H1 (cell line): Measurements from ENCODE around the gene SLC4A8. TPM values are rescaled to one million over a fixed set of nuclear protein-coding genes. Genes with fewer than 3 reads are reported as not detected.

Experiments used
- CTCF ChIA-PET: fragments of 300-600 bp; sonication (Branson Sonifier 250); formaldehyde crosslinking; loops from one replicate; lab custom pipeline; 2021; ENCODE audit not compliant: partially characterized antibody; lab: Charles Lee
- POLR2A ChIA-PET: fragments of 300-600 bp; sonication (Branson Sonifier 250); formaldehyde crosslinking; loops from one replicate; lab custom pipeline; 2021; ENCODE audit warnings: inconsistent platforms; ENCODE audit not compliant: partially characterized antibody; lab: Charles Lee
- DNase-seq, 2 experiments: peaks; one replicate each; pipeline versions ENCODE4 v3.0.0 to v3.0.0-alpha.2; 2010 to 2022; ENCODE audit warnings: low spot score in 2 of 2, low read depth in 1 of 2, mixed read lengths in 1 of 2
- FAIRE-seq: peaks from 2 replicates; lab custom pipeline; 2011; peaks lifted over from hg19 to GRCh38; lab: Jason Lieb, UNC
- H2AFZ ChIP-seq: 2 replicates; pipeline ENCODE4 v1.8.1; 2012; ENCODE audit warnings: low read length, inconsistent platforms
- H2AK5ac ChIP-seq: 2 replicates; pipeline ENCODE4 v1.6.1; 2013; ENCODE audit warnings: low read depth, low read length
- H2BK120ac ChIP-seq: replicated peaks from 2 replicates; pipeline ENCODE3; 2013; ENCODE audit warnings: low read depth, low read length, inconsistent platforms
- H2BK12ac ChIP-seq: 2 replicates; pipeline ENCODE4 v1.6.1; 2013; ENCODE audit warnings: low read depth, low read length
- H2BK15ac ChIP-seq: 2 replicates; pipeline ENCODE4 v1.6.1; 2013; ENCODE audit warnings: low read length
- H2BK20ac ChIP-seq: 2 replicates; pipeline ENCODE4 v1.6.1; 2013; ENCODE audit warnings: low read length
- H2BK5ac ChIP-seq: 2 replicates; pipeline ENCODE4 v1.6.1; 2013; ENCODE audit warnings: low read depth, low read length
- H3K14ac ChIP-seq: 2 replicates; pipeline ENCODE4 v1.6.1; 2013; ENCODE audit warnings: inconsistent platforms; ENCODE audit not compliant: insufficient read length
- H3K18ac ChIP-seq: 2 replicates; pipeline ENCODE4 v1.6.1; 2013; ENCODE audit warnings: low read length; ENCODE audit errors: extremely low read depth
- H3K23ac ChIP-seq: 2 replicates; pipeline ENCODE4 v1.6.1; 2013; ENCODE audit warnings: inconsistent platforms; ENCODE audit not compliant: insufficient read length
- H3K23me2 ChIP-seq: 2 replicates; pipeline ENCODE4 v1.6.1; 2013; ENCODE audit warnings: low read depth, low read length
- H3K27ac ChIP-seq: 2 replicates; pipeline ENCODE4 v1.6.1; 2011; ENCODE audit warnings: low read depth, low read length, inconsistent platforms
- H3K27me3 ChIP-seq, 4 experiments: replicated peaks in 1 of 4; 1 replicate in 1 of 4; 2 replicates in 3 of 4; pipeline versions ENCODE4 v1.6.1 to v1.8.1; 2011 to 2013; ENCODE audit warnings: low read length in 3 of 4, mild to moderate bottlenecking in 3 of 4, inconsistent platforms in 2 of 4, mixed read lengths in 2 of 4, moderate library complexity in 1 of 4; ENCODE audit not compliant: control insufficient read depth in 3 of 4, insufficient read depth in 3 of 4; ENCODE audit errors: extremely low read depth in 1 of 4
- H3K36me3 ChIP-seq, 4 experiments: 2 replicates each; pipeline versions ENCODE4 v1.6.1 to v1.8.1; 2011 to 2013; ENCODE audit warnings: mild to moderate bottlenecking in 4 of 4, low read length in 3 of 4, moderate library complexity in 2 of 4, control low read depth in 1 of 4, inconsistent platforms in 1 of 4; ENCODE audit not compliant: insufficient read depth in 4 of 4, control insufficient read depth in 2 of 4
- H3K4ac ChIP-seq: replicated peaks from 2 replicates; pipeline ENCODE3; 2013; ENCODE audit warnings: low read length, low read depth, mixed read lengths, inconsistent platforms; ENCODE audit not compliant: insufficient read length
- H3K4me1 ChIP-seq, 4 experiments: replicated peaks in 1 of 4; 1 replicate in 1 of 4; 2 replicates in 3 of 4; pipeline versions ENCODE4 v1.6.1 to v1.8.1; 2011 to 2013; ENCODE audit warnings: low read length in 3 of 4, inconsistent platforms in 2 of 4, mixed read lengths in 1 of 4; ENCODE audit not compliant: insufficient read depth in 4 of 4, control insufficient read depth in 3 of 4
- H3K4me2 ChIP-seq, 2 experiments: 2 replicates each; pipeline versions ENCODE4 v1.6.1 to v1.8.1; 2011 to 2013; ENCODE audit warnings: low read depth in 2 of 2, low read length in 2 of 2, control low read depth in 1 of 2, inconsistent platforms in 1 of 2, mild to moderate bottlenecking in 1 of 2; ENCODE audit not compliant: insufficient read depth in 1 of 2
- H3K4me3 ChIP-seq, 4 experiments: fragments of 200-600, 300-600 bp in 1 of 4; sonication (generic), shearing (Covaris generic), sonication (Bioruptor Twin) in 1 of 4; 2 replicates each; pipeline versions ENCODE4 v1.5.1 to v1.8.1; 2011 to 2016; ENCODE audit warnings: low read length in 4 of 4, low read depth in 3 of 4, control low read depth in 2 of 4, inconsistent platforms in 2 of 4, mild to moderate bottlenecking in 2 of 4, mixed read lengths in 1 of 4, moderate library complexity in 1 of 4; ENCODE audit not compliant: insufficient read depth in 2 of 4; ENCODE audit errors: extremely low read depth in 1 of 4
- H3K56ac ChIP-seq: replicated peaks from 2 replicates; pipeline ENCODE3; 2013; ENCODE audit warnings: low read depth, mild to moderate bottlenecking, mixed read lengths, low read length, inconsistent platforms; ENCODE audit not compliant: insufficient read length
- H3K79me1 ChIP-seq: 2 replicates; pipeline ENCODE4 v1.6.1; 2013; ENCODE audit warnings: low read depth, low read length, control low read depth
- H3K79me2 ChIP-seq, 2 experiments: 2 replicates each; pipeline versions ENCODE4 v1.6.1 to v1.8.1; 2012 to 2013; ENCODE audit warnings: low read length in 2 of 2, mild to moderate bottlenecking in 2 of 2, inconsistent platforms in 1 of 2; ENCODE audit not compliant: insufficient read depth in 2 of 2, control insufficient read depth in 1 of 2
- H3K9ac ChIP-seq, 4 experiments: replicated peaks in 1 of 4; 1 replicate in 1 of 4; 2 replicates in 3 of 4; pipeline versions ENCODE4 v1.6.1 to v1.8.1; 2011 to 2013; ENCODE audit warnings: low read depth in 3 of 4, low read length in 3 of 4, control low read depth in 2 of 4, mild to moderate bottlenecking in 2 of 4, moderate library complexity in 2 of 4, inconsistent platforms in 1 of 4; ENCODE audit errors: extremely low read depth in 1 of 4
- H3K9me3 ChIP-seq, 2 experiments: 2 replicates each; pipeline versions ENCODE4 v1.6.1 to v1.8.1; 2012 to 2013; ENCODE audit warnings: mild to moderate bottlenecking in 2 of 2, moderate library complexity in 2 of 2, control low read depth in 1 of 2, inconsistent platforms in 1 of 2, low read depth in 1 of 2, low read length in 1 of 2, mixed read lengths in 1 of 2; ENCODE audit not compliant: insufficient read depth in 2 of 2
- H4K20me1 ChIP-seq, 2 experiments: replicated peaks in 1 of 2; 2 replicates each; pipeline versions ENCODE3 to v1.8.1; 2011 to 2013; ENCODE audit warnings: inconsistent platforms in 2 of 2, low read length in 2 of 2, mild to moderate bottlenecking in 1 of 2; ENCODE audit not compliant: insufficient read depth in 2 of 2, control insufficient read depth in 1 of 2
- H4K5ac ChIP-seq: 2 replicates; pipeline ENCODE4 v1.6.1; 2013; ENCODE audit warnings: low read length, low read depth, mixed read lengths, inconsistent platforms; ENCODE audit not compliant: insufficient read length
- H4K8ac ChIP-seq: 2 replicates; pipeline ENCODE4 v1.8.0; 2013; ENCODE audit warnings: mild to moderate bottlenecking, moderate library complexity, low read length, inconsistent platforms; ENCODE audit not compliant: insufficient read depth; ENCODE audit errors: extremely low read depth
- H4K91ac ChIP-seq: replicated peaks from 2 replicates; pipeline ENCODE3; 2013; ENCODE audit warnings: low read length, mixed read lengths, inconsistent platforms; ENCODE audit not compliant: insufficient read length
- ATF2 ChIP-seq: IDR thresholded peaks from 2 replicates; pipeline ENCODE4 v1.6.1; 2012; ENCODE audit warnings: low read length, inconsistent platforms
- CBX8 ChIP-seq: fragments of 300-800, 300-1000 bp; sonication (generic); IDR thresholded peaks from 2 replicates; pipeline ENCODE4 v1.7.1; 2016; ENCODE audit warnings: low read depth, low read length, borderline replicate concordance
- E2F6 ChIP-seq: IDR thresholded peaks from 2 replicates; pipeline ENCODE4 v1.6.1; 2012; ENCODE audit warnings: inconsistent platforms
- MAX ChIP-seq: IDR thresholded peaks from 2 replicates; pipeline ENCODE4 v1.6.1; 2012; ENCODE audit warnings: inconsistent platforms
- SUZ12 ChIP-seq: fragments of 200-600 bp; sonication (generic); IDR thresholded peaks from 2 replicates; pipeline ENCODE4 v1.6.1; 2012; ENCODE audit warnings: mild to moderate bottlenecking, inconsistent platforms, low read length, moderate library complexity, mixed read lengths
- TBP ChIP-seq: IDR thresholded peaks from 2 replicates; pipeline ENCODE4 v1.6.1; 2011; ENCODE audit warnings: low read depth, low read length, improper control_type of control experiment
- ZNF274 ChIP-seq: IDR thresholded peaks from 2 replicates; pipeline ENCODE4 v1.7.0; 2012; ENCODE audit warnings: low read length, borderline replicate concordance; ENCODE audit errors: extremely low read depth
- whole genome bisulfite sequencing, 2 experiments: shearing (Covaris generic) in 1 of 2; methylation state at CpG; one replicate each; pipeline versions ENCODE4 v1.1.6 to v1.1.7; 2013 to 2015; ENCODE audit warnings: low lambda C conversion rate in 2 of 2, mixed read lengths in 2 of 2, inconsistent platforms in 1 of 2, low coverage in 1 of 2, missing lambda C conversion rate in 1 of 2; ENCODE audit not compliant: insufficient replicate concordance in 2 of 2, insufficient coverage in 1 of 2, insufficient read length in 1 of 2; ENCODE audit errors: extremely low coverage in 1 of 2, missing lambda C conversion rate in 1 of 2; 5-methylcytosine and 5-hydroxymethylcytosine counted together
- polyA plus RNA-seq, 7 experiments: library from polyadenylated mRNA; depleted of rRNA in 3 of 7; stranded (reverse) in 5 of 7; unstranded in 2 of 7; fragments of >200 nt in 5 of 7; fragments of 200-250 nt in 2 of 7; gene quantifications; 1 replicate in 5 of 7; 2 replicates in 1 of 7; 4 replicates in 1 of 7; pipeline versions ENCODE4 v1.2.1 to v1.2.3, GENCODE V29; 2011 to 2013; ENCODE audit warnings: missing spikeins in 2 of 7, mixed read lengths in 2 of 7
- total RNA-seq: library from RNA; stranded (reverse); fragmentation: NEBNext Ultra II Directional; extraction: Animal tissue kit (Norgen Biotek cat#: 25700); gene quantifications from 2 replicates; pipeline ENCODE4 v1.2.1, GENCODE V29; 2021

SLC4A8 gene
- total and polyA plus RNA-seq, 2 of the 8 experiments (the other 6 are each of a cell fraction or from before 2014, with no cell fraction given), result 11.2 to 13.4 TPM

DNA sequence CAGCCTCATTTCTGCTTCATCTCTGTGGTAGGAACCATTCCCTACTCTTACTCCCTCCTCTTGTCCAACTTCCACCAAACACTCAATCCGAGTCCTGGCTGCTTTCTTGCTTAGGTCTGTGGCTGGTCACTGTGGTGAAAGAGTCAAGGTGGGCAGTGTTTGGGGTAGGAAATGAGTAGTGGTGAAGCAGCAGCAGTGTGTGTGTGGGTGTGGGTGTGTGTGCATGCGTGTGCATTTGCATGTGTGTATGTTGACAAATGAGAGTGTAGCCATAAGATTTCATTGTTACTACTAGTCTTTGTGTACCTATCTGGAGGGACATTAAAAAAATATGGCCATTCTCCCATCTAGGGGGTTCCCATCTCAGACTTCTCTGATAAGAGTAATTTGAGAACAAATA is 87.8 kb downstream of the SLC4A8 start:
- Histone ChIP-seq H3K4ac (no peak overlapping the region), H3K9ac (no peak overlapping the region), H2BK15ac (no peak overlapping the region), H3K4me2 (no peak overlapping the region), H3K18ac (no peak overlapping the region), H3K9me3 (no peaks in the 10 kb centered on the region), H2BK5ac (no peak overlapping the region), H3K27me3 (no peaks in the 10 kb centered on the region; a peak in 1 of 7 replicates), H3K79me1 (no peaks in the 10 kb centered on the region; the same call in 1 of the 2 replicates), H3K56ac (no peak overlapping the region), H3K23me2 (no peaks in the 10 kb centered on the region; the same call in 1 of the 2 replicates), H4K8ac (no peak overlapping the region), H4K20me1 (no peaks in the 10 kb centered on the region), H2BK12ac (no peak overlapping the region), H3K23ac (no peak overlapping the region), H2BK120ac (no peak overlapping the region), H4K91ac (no peak overlapping the region), H3K4me3 (no peak overlapping the region), H3K36me3 (peaks cover 0 to 6% (median under 1%) of the 10 kb centered on the region in 4 experiments; a peak in 2 of 8 replicates), H3K27ac (no peak overlapping the region), H4K5ac (no peak overlapping the region), H2AFZ (no peak overlapping the region), H3K4me1 (no peaks in the 10 kb centered on the region), H2BK20ac (no peak overlapping the region), H3K79me2 (no peaks in the 10 kb centered on the region), H2AK5ac (no peak overlapping the region), H3K14ac (no peak overlapping the region)
- TF ChIP-seq E2F6 (no peak), SUZ12 (no peak), ZNF274 (no peak), ATF2 (no peak), TBP (no peak), MAX (no peak), CBX8 (no peak)
- FAIRE-seq (no peak), DNase-seq (no peak)
- ChIA-PET CTCF (interaction anchor here (1.8 to 13.0 kb wide), 3 partner anchors 10 to 94 kb away, joined by 5 to 132 read pairs (median 28); no protein-coding TSS in a partner anchor), POLR2A (no interaction called here)
- WGBS, 2 experiments, result 90% methylated on average over 2 of the region's 2 CpGs; no CpG with 5 or more reads in 1 of the 2 experiments
